Spleen (tissue), 7 donors: ENCODE data around the gene FXYD6.

ENCODE experiments used
- CTCF ChIP-seq, 11 experiments: fragments of 200-600 bp in 7 of 11; fragments of 450-650 bp in 4 of 11; sonication (generic) in 4 of 11; IDR thresholded peaks in 8 of 11; conservative IDR thresholded peaks in 3 of 11; 1 replicate in 7 of 11; 2 replicates in 4 of 11; pipeline versions ENCODE4 v1.4.0 to v1.8.0; 2016 to 2021; ENCODE audit warnings: antibody characterized with exemption in 11 of 11, inconsistent platforms in 4 of 11, mild to moderate bottlenecking in 1 of 11
- POLR2A ChIP-seq, 3 donors: fragments of 450-650 bp; IDR thresholded peaks; one replicate each; pipeline ENCODE4 v1.5.1; 2017; ENCODE audit warnings: antibody characterized with exemption in 3 of 3, mild to moderate bottlenecking in 1 of 3
- donor health status: DM: no; HTN: no; CAD: no; lungs with moderate emphysema.
- donor health status: DM: no; HTN: no; CAD: no.
- donor health status: DM: no; HTN: no; CAD: no.

DNA sequence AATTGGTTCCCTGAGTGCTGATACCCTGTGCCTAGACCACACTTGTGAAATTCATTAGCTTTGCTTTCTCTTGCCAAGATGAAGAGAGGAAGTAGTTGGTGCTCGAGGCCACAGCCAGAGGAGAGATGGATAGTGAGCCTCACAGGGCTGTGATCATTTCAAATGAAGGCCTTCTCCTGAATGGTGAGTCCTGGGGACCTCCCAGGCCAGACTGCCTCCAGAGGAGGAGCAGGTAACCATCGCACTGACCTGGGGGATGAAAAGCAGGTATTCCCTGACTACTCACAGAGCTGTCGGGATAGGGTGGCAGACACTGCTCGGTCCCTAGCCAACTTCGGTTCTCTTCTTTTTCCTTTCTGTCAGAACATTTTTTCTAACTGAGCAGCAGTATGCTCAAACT lies 4.8 kb upstream of the FXYD6 start:
- TF ChIP-seq POLR2A (IDR thresholded peaks at IDR 0.05) (no peak), CTCF (IDR thresholded peaks at IDR 0.05 in 8 of 11, conservative IDR thresholded peaks at IDR 0.05 in 3 of 11) (no peak)
